H9 (cell line): ENCODE data around the gene CERS6. TPM values are rescaled to one million over a fixed set of nuclear protein-coding genes. Genes with fewer than 3 reads are reported as not detected.

ENCODE experiments used
- DNase-seq: peaks from one replicate; pipeline ENCODE4 v3.0.0-alpha.2; 2017
- H2AFZ ChIP-seq: one replicate; pipeline ENCODE4 v1.6.1; 2013; ENCODE audit warnings: mild to moderate bottlenecking, low read length, control low read depth, moderate library complexity
- H2AK5ac ChIP-seq: 2 replicates; pipeline ENCODE4 v1.6.1; 2013; ENCODE audit warnings: low read length, control low read depth, mixed read lengths; ENCODE audit not compliant: insufficient read length
- H2BK120ac ChIP-seq: one replicate; pipeline ENCODE4 v1.6.1; 2013; ENCODE audit warnings: low read depth, mild to moderate bottlenecking, low read length, control low read depth, inconsistent platforms; ENCODE audit not compliant: poor library complexity, severe bottlenecking
- H2BK12ac ChIP-seq: 2 replicates; pipeline ENCODE4 v1.6.1; 2013; ENCODE audit warnings: low read length, control low read depth, mixed read lengths, low read depth; ENCODE audit not compliant: insufficient read length
- H2BK15ac ChIP-seq: 2 replicates; pipeline ENCODE4 v1.6.1; 2013; ENCODE audit warnings: low read depth, low read length, control low read depth
- H2BK20ac ChIP-seq: one replicate; pipeline ENCODE4 v1.6.1; 2013; ENCODE audit warnings: low read depth, mild to moderate bottlenecking, low read length, control low read depth, inconsistent platforms; ENCODE audit not compliant: poor library complexity, severe bottlenecking
- H2BK5ac ChIP-seq: 2 replicates; pipeline ENCODE4 v1.6.1; 2013; ENCODE audit warnings: low read length, control low read depth, mixed read lengths; ENCODE audit not compliant: insufficient read length
- H3K14ac ChIP-seq: 2 replicates; pipeline ENCODE4 v1.6.1; 2013; ENCODE audit warnings: low read length, control low read depth; ENCODE audit not compliant: insufficient read depth
- H3K18ac ChIP-seq: 2 replicates; pipeline ENCODE4 v1.6.1; 2013; ENCODE audit warnings: low read depth, mild to moderate bottlenecking, mixed read lengths, low read length, control low read depth; ENCODE audit not compliant: insufficient read length
- H3K23ac ChIP-seq: 2 replicates; pipeline ENCODE4 v1.6.1; 2013; ENCODE audit warnings: low read length, control low read depth, mixed read lengths, low read depth; ENCODE audit not compliant: insufficient read length
- H3K23me2 ChIP-seq: 2 replicates; pipeline ENCODE4 v1.6.1; 2013; ENCODE audit warnings: low read depth, mild to moderate bottlenecking, mixed read lengths, low read length, control low read depth; ENCODE audit not compliant: insufficient read length, poor library complexity, severe bottlenecking
- H3K27ac ChIP-seq: 2 replicates; pipeline ENCODE4 v1.5.1; 2013; ENCODE audit warnings: low read length, control low read depth, mixed read lengths, low read depth; ENCODE audit not compliant: insufficient read length
- H3K27me3 ChIP-seq: 2 replicates; pipeline ENCODE4 v1.6.1; 2013; ENCODE audit warnings: low read length, control low read depth, inconsistent platforms; ENCODE audit not compliant: insufficient read depth
- H3K4ac ChIP-seq: 2 replicates; pipeline ENCODE4 v1.6.1; 2013; ENCODE audit warnings: low read depth, mild to moderate bottlenecking, control low read depth, inconsistent platforms, low read length, moderate library complexity
- H3K4me1 ChIP-seq: 2 replicates; pipeline ENCODE4 v1.6.1; 2013; ENCODE audit warnings: low read length, control low read depth, inconsistent platforms; ENCODE audit not compliant: insufficient read depth
- H3K4me2 ChIP-seq: 2 replicates; pipeline ENCODE4 v1.6.1; 2013; ENCODE audit warnings: low read length, control low read depth, mixed read lengths; ENCODE audit not compliant: insufficient read length, insufficient read depth
- H3K56ac ChIP-seq: 2 replicates; pipeline ENCODE4 v1.6.1; 2013; ENCODE audit warnings: low read depth, mild to moderate bottlenecking, mixed read lengths, low read length, control low read depth; ENCODE audit not compliant: insufficient read length
- H3K79me1 ChIP-seq: 2 replicates; pipeline ENCODE4 v1.6.1; 2013; ENCODE audit warnings: low read depth, mild to moderate bottlenecking, moderate library complexity, low read length, control low read depth, inconsistent platforms; ENCODE audit not compliant: insufficient read depth, poor library complexity, severe bottlenecking
- H3K79me2 ChIP-seq: 2 replicates; pipeline ENCODE4 v1.6.1; 2013; ENCODE audit warnings: low read length, control low read depth, inconsistent platforms; ENCODE audit not compliant: insufficient read depth
- H3K9ac ChIP-seq: 2 replicates; pipeline ENCODE4 v1.6.1; 2013; ENCODE audit warnings: low read length, control low read depth, mixed read lengths; ENCODE audit not compliant: insufficient read length; ENCODE audit errors: extremely low read depth
- H3K9me3 ChIP-seq: one replicate; pipeline ENCODE4 v1.6.1; 2013; ENCODE audit warnings: low read depth, low read length, inconsistent platforms; ENCODE audit not compliant: control insufficient read depth
- H3T11ph ChIP-seq: one replicate; pipeline ENCODE4 v1.6.1; 2013; ENCODE audit warnings: mild to moderate bottlenecking, low read length, control low read depth, inconsistent platforms
- H4K20me1 ChIP-seq: one replicate; pipeline ENCODE4 v1.6.1; 2013; ENCODE audit not compliant: control insufficient read depth, insufficient read length, insufficient read depth
- H4K5ac ChIP-seq: 2 replicates; pipeline ENCODE4 v1.6.1; 2013; ENCODE audit warnings: low read depth, mild to moderate bottlenecking, mixed read lengths, low read length, control low read depth; ENCODE audit not compliant: insufficient read length
- H4K8ac ChIP-seq: replicated peaks from 2 replicates; pipeline ENCODE4 v1.6.1; 2013; ENCODE audit warnings: low read length, control low read depth, mixed read lengths, low read depth; ENCODE audit not compliant: insufficient read length
- H4K91ac ChIP-seq: 2 replicates; pipeline ENCODE4 v1.6.1; 2013; ENCODE audit warnings: low read depth, mild to moderate bottlenecking, moderate library complexity, mixed read lengths, low read length, control low read depth; ENCODE audit not compliant: insufficient read length
- H3K27ac Mint-ChIP-seq, 3 experiments: 2 replicates in 2 of 3; 3 replicates in 1 of 3; pipeline ENCODE4 v1.8.0; 2020 to 2021; ENCODE audit warnings: mixed read lengths in 3 of 3, mild to moderate bottlenecking in 1 of 3, moderate library complexity in 1 of 3
- H3K27me3 Mint-ChIP-seq: 2 replicates; pipeline ENCODE4 v1.8.0; 2021; ENCODE audit warnings: low read depth, mild to moderate bottlenecking, moderate library complexity, mixed read lengths
- H3K36me3 Mint-ChIP-seq, 3 experiments: 2 replicates in 2 of 3; 3 replicates in 1 of 3; pipeline ENCODE4 v1.8.0; 2020 to 2021; ENCODE audit warnings: low read depth in 3 of 3, mixed read lengths in 3 of 3; ENCODE audit not compliant: insufficient read depth in 1 of 3
- H3K4me1 Mint-ChIP-seq, 2 experiments: 2 replicates each; pipeline ENCODE4 v1.8.0; 2020; ENCODE audit warnings: mixed read lengths in 2 of 2
- H3K4me3 Mint-ChIP-seq, 2 experiments: 2 replicates in 1 of 2; 3 replicates in 1 of 2; pipeline ENCODE4 v1.8.0; 2020 to 2021; ENCODE audit warnings: mild to moderate bottlenecking in 2 of 2, mixed read lengths in 2 of 2, moderate library complexity in 1 of 2
- H3K9me3 Mint-ChIP-seq, 2 experiments: 2 replicates in 1 of 2; 3 replicates in 1 of 2; pipeline ENCODE4 v1.8.0; 2020; ENCODE audit warnings: mild to moderate bottlenecking in 2 of 2, mixed read lengths in 2 of 2, moderate library complexity in 1 of 2
- WGBS: extraction: QIAGEN DNeasy Blood & Tissue Kit; methylation state at CpG from one replicate; pipeline ENCODE4 v1.1.7; 2013; ENCODE audit warnings: missing lambda C conversion rate, low lambda C conversion rate, mixed read lengths; ENCODE audit not compliant: insufficient read length; ENCODE audit errors: extremely low coverage; 5-methylcytosine and 5-hydroxymethylcytosine counted together
- total RNA-seq: library from RNA; stranded (reverse); gene quantifications from 2 replicates; pipeline ENCODE4 v1.2.1, GENCODE V29; 2021
- TF ChIP-seq, protein P1 (sequence below): fragments of 200-600 bp; sonication (generic); conservative IDR thresholded peaks from 3 replicates; pipeline ENCODE4 v1.8.0; 2021; ENCODE audit warnings: antibody characterized with exemption, mild to moderate bottlenecking

The CERS6 gene
- total RNA-seq, 1 experiment from 2014 or later = 17.7 TPM

DNA sequence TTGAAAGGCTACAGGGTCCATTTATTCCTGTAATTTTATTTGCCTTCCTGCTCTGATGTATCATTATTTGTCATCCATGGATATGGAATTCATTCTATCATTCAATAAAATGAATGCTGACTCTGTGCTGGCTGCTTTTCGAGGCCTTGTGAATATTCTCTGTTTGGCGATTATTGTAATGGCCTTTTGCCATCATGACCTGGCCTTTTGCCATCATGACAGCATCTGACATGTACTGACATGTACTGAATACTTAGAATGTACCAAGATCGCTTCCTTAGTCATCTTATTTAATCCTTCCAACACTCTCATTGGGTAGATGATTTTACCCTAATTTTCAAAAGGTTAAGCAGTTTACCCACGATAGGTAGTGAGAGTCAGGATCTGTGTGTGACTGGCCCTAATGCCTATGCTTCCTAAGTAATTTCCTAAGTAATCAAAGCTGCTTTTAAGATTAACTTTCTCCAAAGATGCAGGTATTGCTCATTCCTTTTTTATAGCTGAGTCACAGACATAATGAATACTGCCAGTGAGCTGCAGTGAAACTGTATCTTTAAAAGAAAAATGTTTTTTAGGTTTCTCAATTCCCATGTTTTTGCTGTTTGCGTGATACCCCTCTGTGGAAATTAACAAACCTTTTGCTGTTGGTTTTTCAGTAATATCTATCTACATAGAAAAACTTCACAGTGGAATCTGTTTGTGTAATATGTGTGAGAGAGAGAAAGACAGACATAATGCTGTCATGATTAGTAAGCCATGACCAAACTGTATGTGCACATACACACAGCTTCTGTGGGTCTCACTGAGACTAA is 127.8 kb downstream of the CERS6 start:
- Histone ChIP-seq H3K27ac (no peak overlapping the region), H3T11ph (no peak overlapping the region), H3K56ac (no peak overlapping the region), H3K4me1 (no peaks in the 10 kb centered on the region; the same call in 1 of the 2 replicates), H2BK15ac (no peak overlapping the region), H4K5ac (no peak overlapping the region), H4K20me1 (no peaks in the 10 kb centered on the region), H2BK20ac (no peak overlapping the region), H2AFZ (no peak overlapping the region), H3K79me2 (0 out of 2 replicates have a peak, but pooled peaks cover 4% of the 10 kb centered on the region), H3K9me3 (no peaks in the 10 kb centered on the region), H3K14ac (no peak overlapping the region), H3K18ac (no peak overlapping the region), H2BK12ac (no peak overlapping the region), H2AK5ac (no peak overlapping the region), H2BK120ac (no peak overlapping the region), H4K8ac (no peak overlapping the region), H3K79me1 (no peaks in the 10 kb centered on the region), H3K23ac (no peak overlapping the region), H3K23me2 (no peaks in the 10 kb centered on the region), H3K4ac (no peak overlapping the region), H3K9ac (no peak overlapping the region), H3K4me2 (no peak overlapping the region), H3K27me3 (no peaks in the 10 kb centered on the region), H4K91ac (no peak overlapping the region), H2BK5ac (no peak overlapping the region)
- H3K36me3 Mint-ChIP-seq = 0 out of 7 replicates have a peak, but pooled peaks cover 0 to 4% (median 3%) of the 10 kb centered on the region in 3 experiments
- peaks cover 1% of the 10 kb centered on the region; the same call in 1 of the 2 replicates for H3K27me3 Mint-ChIP-seq
- no peak overlapping the region for H3K4me3 Mint-ChIP-seq
- TF ChIP-seq, protein P1, sequence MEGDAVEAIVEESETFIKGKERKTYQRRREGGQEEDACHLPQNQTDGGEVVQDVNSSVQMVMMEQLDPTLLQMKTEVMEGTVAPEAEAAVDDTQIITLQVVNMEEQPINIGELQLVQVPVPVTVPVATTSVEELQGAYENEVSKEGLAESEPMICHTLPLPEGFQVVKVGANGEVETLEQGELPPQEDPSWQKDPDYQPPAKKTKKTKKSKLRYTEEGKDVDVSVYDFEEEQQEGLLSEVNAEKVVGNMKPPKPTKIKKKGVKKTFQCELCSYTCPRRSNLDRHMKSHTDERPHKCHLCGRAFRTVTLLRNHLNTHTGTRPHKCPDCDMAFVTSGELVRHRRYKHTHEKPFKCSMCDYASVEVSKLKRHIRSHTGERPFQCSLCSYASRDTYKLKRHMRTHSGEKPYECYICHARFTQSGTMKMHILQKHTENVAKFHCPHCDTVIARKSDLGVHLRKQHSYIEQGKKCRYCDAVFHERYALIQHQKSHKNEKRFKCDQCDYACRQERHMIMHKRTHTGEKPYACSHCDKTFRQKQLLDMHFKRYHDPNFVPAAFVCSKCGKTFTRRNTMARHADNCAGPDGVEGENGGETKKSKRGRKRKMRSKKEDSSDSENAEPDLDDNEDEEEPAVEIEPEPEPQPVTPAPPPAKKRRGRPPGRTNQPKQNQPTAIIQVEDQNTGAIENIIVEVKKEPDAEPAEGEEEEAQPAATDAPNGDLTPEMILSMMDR = no peak
- H3K4me1 Mint-ChIP-seq = peaks cover 14 to 20% of the 10 kb centered on the region in 2 experiments
- no peak for DNase-seq
- peak overlapping the region in 1 of 3 experiments; percentile 62; a peak in 4 of 7 replicates for H3K27ac Mint-ChIP-seq
- no peaks in the 10 kb centered on the region for H3K9me3 Mint-ChIP-seq
- no CpG with 5 or more reads among the region's 5 CpGs for WGBS
